A673 (cell line): Measurements from ENCODE around the gene METTL22.

ENCODE experiments used
- CTCF ChIP-seq: fragments of 300-800, 200-600 bp; sonication (generic); conservative IDR thresholded peaks from 2 replicates; pipeline ENCODE4 v1.5.1; 2017; ENCODE audit warnings: low read depth, mild to moderate bottlenecking, antibody characterized with exemption, low read length, moderate library complexity, mixed read lengths
- EZH2 ChIP-seq: fragments of 200-600 bp; sonication (generic); IDR thresholded peaks from 2 replicates; pipeline ENCODE4 v1.6.1; 2017; ENCODE audit warnings: borderline replicate concordance, low read depth, mild to moderate bottlenecking, mixed read lengths, antibody characterized with exemption, low read length; ENCODE audit not compliant: poor library complexity, severe bottlenecking

GRCh38 chr16:8611886-8612600 lies 9.5 kb upstream of the METTL22 start:
- no peak for TF ChIP-seq CTCF
- TF ChIP-seq EZH2 = no peak
